HepG2 (cell line): ENCODE data around the gene THPO. TPM values are rescaled to one million over a fixed set of nuclear protein-coding genes. Genes with fewer than 3 reads are reported as not detected.

Source experiments
- ATAC-seq: fragments of 200-7000 bp; cut with Tn5 transposase; 3 replicates; pipeline ENCODE4 v1.9.1; 2020; ENCODE audit warnings: mild to moderate bottlenecking, moderate library complexity
- BruUV-seq: library from RNA; stranded (reverse); fragments of 400-500 nt; replicated peaks from 2 replicates; lab custom pipeline; 2021; lab: Mats Ljungman, UMichigan
- CTCF ChIA-PET: fragments of 300-600 bp; formaldehyde crosslinking; extraction: SDS; loops from one replicate; lab custom pipeline; 2021; ENCODE audit warnings: low total read pairs, inconsistent platforms, low intra/inter-chr PET ratio; lab: Yijun Ruan, JAX
- POLR2A ChIA-PET: fragments of 350-600 bp; sonication (Branson Sonifier 250); formaldehyde crosslinking; loops from one replicate; lab custom pipeline; 2020; ENCODE audit warnings: antibody characterized with exemption, inconsistent platforms; lab: Yijun Ruan, JAX
- DNase-seq: peaks from one replicate; pipeline ENCODE4 v3.0.0-alpha.2; 2015; ENCODE audit warnings: low spot score
- FAIRE-seq: peaks from 3 replicates; lab custom pipeline; 2011; peaks lifted over from hg19 to GRCh38; lab: Jason Lieb, UNC
- H2AFZ ChIP-seq: one replicate; pipeline ENCODE4 v1.6.1; 2011; ENCODE audit warnings: low read length, inconsistent platforms
- H3K27ac ChIP-seq: fragments of 300-600 bp; 3 replicates; pipeline ENCODE4 v1.8.0; 2011; ENCODE audit warnings: mixed run types, mild to moderate bottlenecking, mixed read lengths, low read length, inconsistent platforms; ENCODE audit not compliant: insufficient read depth; ENCODE audit errors: extremely low read length
- H3K27me3 ChIP-seq, 2 experiments: fragments of 200-600 bp in 1 of 2; 2 replicates in 1 of 2; 3 replicates in 1 of 2; pipeline versions ENCODE4 v1.6.0 to v1.8.0; 2011; ENCODE audit warnings: low read length in 2 of 2, mild to moderate bottlenecking in 2 of 2, moderate library complexity in 2 of 2, inconsistent platforms in 1 of 2; ENCODE audit not compliant: insufficient read depth in 2 of 2, control insufficient read depth in 1 of 2
- H3K36me3 ChIP-seq, 2 experiments: fragments of 200-600 bp in 1 of 2; replicated peaks in 1 of 2; 2 replicates in 1 of 2; 3 replicates in 1 of 2; pipeline versions ENCODE4 v1.5.1 to v1.8.0; 2011; ENCODE audit warnings: low read length in 2 of 2, inconsistent platforms in 1 of 2; ENCODE audit not compliant: insufficient read depth in 2 of 2, control insufficient read depth in 1 of 2
- H3K4me1 ChIP-seq: 2 replicates; pipeline ENCODE4 v1.5.1; 2012; ENCODE audit warnings: low read length, inconsistent platforms; ENCODE audit not compliant: insufficient read depth
- H3K4me2 ChIP-seq: 2 replicates; pipeline ENCODE4 v1.6.0; 2011; ENCODE audit warnings: low read depth, low read length, inconsistent platforms
- H3K4me3 ChIP-seq, 3 experiments: fragments of 200-600 bp in 1 of 3; sonication (generic), shearing (Covaris generic) in 1 of 3; replicated peaks in 1 of 3; 2 replicates each; pipeline ENCODE4 v1.5.1; 2011 to 2016; ENCODE audit warnings: low read length in 3 of 3, inconsistent platforms in 2 of 3, low read depth in 2 of 3, mild to moderate bottlenecking in 2 of 3, control low read depth in 1 of 3, mixed read lengths in 1 of 3; ENCODE audit not compliant: insufficient read depth in 1 of 3
- H3K79me2 ChIP-seq: one replicate; pipeline ENCODE4 v1.6.1; 2011; ENCODE audit warnings: low read length, inconsistent platforms; ENCODE audit not compliant: insufficient read depth
- H3K9ac ChIP-seq: 2 replicates; pipeline ENCODE4 v1.6.0; 2011; ENCODE audit warnings: mild to moderate bottlenecking, low read depth, low read length, inconsistent platforms; ENCODE audit not compliant: insufficient read depth
- H3K9me3 ChIP-seq: 2 replicates; pipeline ENCODE4 v1.5.1; 2012; ENCODE audit warnings: mild to moderate bottlenecking, low read length
- H4K20me1 ChIP-seq: 2 replicates; pipeline ENCODE4 v1.6.0; 2011; ENCODE audit warnings: inconsistent platforms, mild to moderate bottlenecking, low read length, moderate library complexity; ENCODE audit not compliant: insufficient read depth
- ARID5B ChIP-seq: IDR thresholded peaks from 2 replicates; pipeline ENCODE4 v1.4.0; 2020; ENCODE audit warnings: mild to moderate bottlenecking, missing genetic modification reagents
- CBFB ChIP-seq: sonication (generic); formaldehyde crosslinking; IDR thresholded peaks from 2 replicates; pipeline ENCODE4 v1.4.0; 2020; ENCODE audit warnings: missing genetic modification reagents
- GATAD2A ChIP-seq: IDR thresholded peaks from 2 replicates; pipeline ENCODE4 v1.6.1; 2016
- HHEX ChIP-seq: IDR thresholded peaks from 2 replicates; pipeline ENCODE4 v1.6.1; 2016; ENCODE audit warnings: control low read depth
- KDM2A ChIP-seq: sonication (generic); formaldehyde crosslinking; IDR thresholded peaks from 2 replicates; pipeline ENCODE4 v1.4.0; 2020; ENCODE audit warnings: low read depth, missing genetic modification reagents, borderline replicate concordance
- LBX2 ChIP-seq: sonication (generic); formaldehyde crosslinking; IDR thresholded peaks from 2 replicates; pipeline ENCODE4 v1.5.0; 2020; ENCODE audit warnings: missing genetic modification reagents, mild to moderate bottlenecking, borderline replicate concordance
- ONECUT2 ChIP-seq: sonication (generic); formaldehyde crosslinking; IDR thresholded peaks from 2 replicates; pipeline ENCODE4 v1.4.0; 2020; ENCODE audit warnings: missing genetic modification reagents
- SOX13 ChIP-seq, 3 experiments: fragments of 450-650 bp in 1 of 3; sonication (generic) in 1 of 3; formaldehyde crosslinking in 1 of 3; IDR thresholded peaks in 2 of 3; conservative IDR thresholded peaks in 1 of 3; 2 replicates each; pipeline versions ENCODE4 v1.5.0 to v1.6.1; 2016 to 2020; ENCODE audit warnings: antibody characterized with exemption in 1 of 3, mild to moderate bottlenecking in 1 of 3, missing compliant biosample characterization in 1 of 3, missing genetic modification reagents in 1 of 3, moderate library complexity in 1 of 3
- SOX6 ChIP-seq, 2 experiments: fragments of 450-650 bp in 1 of 2; sonication (generic) in 1 of 2; formaldehyde crosslinking in 1 of 2; IDR thresholded peaks; 2 replicates each; pipeline versions ENCODE4 v1.4.0 to v1.6.1; 2017 to 2020; ENCODE audit warnings: antibody characterized with exemption in 1 of 2, mild to moderate bottlenecking in 1 of 2, missing genetic modification reagents in 1 of 2
- TCF7 ChIP-seq: sonication (generic); IDR thresholded peaks from 2 replicates; pipeline ENCODE4 v1.6.1; 2016; ENCODE audit warnings: antibody characterized with exemption, low read depth
- WGBS: methylation state at CpG from one replicate; pipeline ENCODE4 v1.1.6; 2017; ENCODE audit warnings: low lambda C conversion rate; 5-methylcytosine and 5-hydroxymethylcytosine counted together
- in situ Hi-C: cut with HindIII; loops from 2 replicates; pipeline ENCODE4 v1.10.0; 2017; ENCODE audit warnings: low pct_unique_long_range_greater_than_20kb; ENCODE audit not compliant: extremely low pct_ligation_motif_present
- intact Hi-C: fragments of 100-400 bp; cut with micrococcal nuclease; formaldehyde crosslinking; loops from one replicate; pipeline ENCODE4 v1.10.0; 2022; ENCODE audit not compliant: unreplicated experiment
- polyA plus RNA-seq, 8 experiments: library from polyadenylated mRNA; depleted of rRNA in 3 of 8; stranded (reverse) in 7 of 8; unstranded in 1 of 8; fragments of >200 nt; fragmentation: Illumina TruSeq in 4 of 8; extraction: Trizol in 4 of 8; gene quantifications; 2 replicates each; pipeline versions ENCODE4 v1.2.1 to v1.2.3, GENCODE V29; 2011 to 2016; ENCODE audit warnings: low read depth in 4 of 8, missing spikeins in 1 of 8, mixed read lengths in 1 of 8; ENCODE audit not compliant: insufficient read depth in 1 of 8
- total RNA-seq, 5 experiments: library from RNA; depleted of rRNA; stranded (reverse); fragments of >200 nt; fragmentation: Illumina TruSeq; extraction: Trizol; gene quantifications; 2 replicates each; pipeline ENCODE4 v1.2.3, GENCODE V29; 2016; ENCODE audit warnings: low read depth in 1 of 5
- TF ChIP-seq, protein P1 (sequence below): IDR thresholded peaks from 2 replicates; pipeline ENCODE4 v1.6.1; 2018; ENCODE audit warnings: missing genetic modification reagents

The THPO gene
- total and polyA plus RNA-seq, 2 of the 13 experiments (the other 11 are each of a cell fraction or from before 2014, with no cell fraction given), result 2.8 to 4.8 TPM

GRCh38 chr3:184415203-184415490 lies 37.1 kb upstream of the THPO start:
- peak; percentile 12 for FAIRE-seq
- Histone ChIP-seq H3K9ac (no peak overlapping the region), H3K4me2 (peak overlapping the region; percentile 49), H3K9me3 (no peaks in the 10 kb centered on the region), H3K36me3 (no peaks in the 10 kb centered on the region), H3K27me3 (no peaks in the 10 kb centered on the region; a peak in 1 of 5 replicates), H3K27ac (no peak overlapping the region), H2AFZ (no peak overlapping the region), H3K4me1 (peaks cover 41% of the 10 kb centered on the region), H3K79me2 (no peaks in the 10 kb centered on the region), H4K20me1 (no peaks in the 10 kb centered on the region), H3K4me3 (peak overlapping the region in 1 of 3 experiments; percentile 33; a peak in 1 of 6 replicates)
- BruUV-seq, result no TSS peak
- CTCF ChIA-PET, result no interaction called here
- TF ChIP-seq ARID5B (0 out of 2 replicates have a peak, but pooled peaks have one; percentile 10), CBFB (0 out of 2 replicates have a peak, but pooled peaks have one; percentile 55), ONECUT2 (peak; percentile 69; the same call in 1 of the 2 replicates), LBX2 (CRISPR knock-in tag) (no peak), HHEX (CRISPR knock-in tag) (0 out of 2 replicates have a peak, but pooled peaks have one; percentile 39), GATAD2A (CRISPR knock-in tag) (0 out of 2 replicates have a peak, but pooled peaks have one; percentile 30), KDM2A (no peak), SOX13 (IDR thresholded peaks at IDR 0.05) (no peak), SOX13 (CRISPR knock-in tag; conservative IDR thresholded peaks at IDR 0.05 in 1 of 2, IDR thresholded peaks at IDR 0.05 in 1 of 2) (0 out of 4 replicates have a peak, but pooled peaks of 1 of the 2 experiments have one; percentile 28), SOX6 (IDR thresholded peaks at IDR 0.05) (no peak), SOX6 (CRISPR knock-in tag; IDR thresholded peaks at IDR 0.05) (0 out of 2 replicates have a peak, but pooled peaks have one; percentile 18), TCF7 (peak; percentile 53)
- TF ChIP-seq, protein P1, sequence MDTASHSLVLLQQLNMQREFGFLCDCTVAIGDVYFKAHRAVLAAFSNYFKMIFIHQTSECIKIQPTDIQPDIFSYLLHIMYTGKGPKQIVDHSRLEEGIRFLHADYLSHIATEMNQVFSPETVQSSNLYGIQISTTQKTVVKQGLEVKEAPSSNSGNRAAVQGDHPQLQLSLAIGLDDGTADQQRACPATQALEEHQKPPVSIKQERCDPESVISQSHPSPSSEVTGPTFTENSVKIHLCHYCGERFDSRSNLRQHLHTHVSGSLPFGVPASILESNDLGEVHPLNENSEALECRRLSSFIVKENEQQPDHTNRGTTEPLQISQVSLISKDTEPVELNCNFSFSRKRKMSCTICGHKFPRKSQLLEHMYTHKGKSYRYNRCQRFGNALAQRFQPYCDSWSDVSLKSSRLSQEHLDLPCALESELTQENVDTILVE (CRISPR knock-in tag), result no peak
- in situ Hi-C loops (no loop called here), intact Hi-C loops (loop anchor here (5.0 kb wide), 1 partner anchor 127 kb away; no protein-coding TSS in a partner anchor)
- peak; percentile 15 for DNase-seq
- ATAC-seq, result no peak
- WGBS, result 5% methylated on average over 4 of the region's 4 CpGs
- POLR2A ChIA-PET, result interaction anchor here (0.7 kb wide), 1 partner anchor 16 kb away, joined by 3 read pairs; no protein-coding TSS in a partner anchor
